Hepatocyte (in vitro differentiated cells): ENCODE results near the gene PRDM10.

Experiments
- CTCF ChIP-seq: fragments of 200-600 bp; sonication (generic); IDR thresholded peaks from 2 replicates; pipeline ENCODE4 v1.5.1; 2016; ENCODE audit warnings: antibody characterized with exemption, mild to moderate bottlenecking; ENCODE audit not compliant: poor library complexity
- EZH2 ChIP-seq: fragments of 200-600 bp; sonication (generic); IDR thresholded peaks from 2 replicates; pipeline ENCODE4 v1.6.1; 2016; ENCODE audit warnings: antibody characterized with exemption, mild to moderate bottlenecking, borderline replicate concordance
- EZH2phosphoT487 ChIP-seq: fragments of 200-600 bp; sonication (generic); IDR thresholded peaks from one replicate; pipeline ENCODE4 v1.6.1; 2018; ENCODE audit warnings: antibody characterized with exemption, mild to moderate bottlenecking, low read depth, moderate library complexity; ENCODE audit not compliant: unreplicated experiment, severe bottlenecking

- no peak for TF ChIP-seq CTCF
- no peak for TF ChIP-seq EZH2
- TF ChIP-seq EZH2phosphoT487 = no peak
These were observed 146.6 kb downstream of the PRDM10 start for GRCh38 chr11:129856036-129856435.
